NOMO-1 treated with dmso at 0.1 percent for 144 hours (cell line): ENCODE data around the gene RESP18.

ENCODE experiments used
- DNase-seq: peaks from one replicate; lab custom pipeline; 2025; ENCODE audit not compliant: unreplicated experiment; lab: John Stamatoyannopoulos, UW

The RESP18 gene

DNA sequence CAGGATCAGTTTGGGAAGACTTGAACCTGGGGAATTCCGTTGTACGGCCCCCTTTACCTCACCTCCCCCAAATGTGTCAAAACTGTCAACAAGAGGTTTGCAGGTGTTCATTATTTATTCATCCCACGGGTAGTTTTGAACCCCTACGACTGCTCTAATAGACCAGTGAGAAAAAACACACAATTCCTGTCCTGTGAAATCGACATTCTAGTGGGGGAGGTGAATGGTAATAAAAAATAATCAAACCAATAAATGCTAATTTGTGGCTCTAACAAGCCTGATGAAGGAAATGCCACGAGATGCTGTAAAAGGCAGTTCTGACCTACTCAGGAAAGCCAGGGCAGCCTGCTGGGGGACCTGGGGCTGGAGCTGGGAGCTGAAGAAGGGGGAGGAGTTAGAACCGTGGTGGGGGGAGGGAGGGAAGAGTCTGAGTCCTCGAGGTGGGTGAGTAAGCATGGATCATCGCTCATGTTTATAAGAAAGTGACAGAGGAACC is 53.8 kb downstream of the RESP18 start:
- no peak for DNase-seq

DNA sequence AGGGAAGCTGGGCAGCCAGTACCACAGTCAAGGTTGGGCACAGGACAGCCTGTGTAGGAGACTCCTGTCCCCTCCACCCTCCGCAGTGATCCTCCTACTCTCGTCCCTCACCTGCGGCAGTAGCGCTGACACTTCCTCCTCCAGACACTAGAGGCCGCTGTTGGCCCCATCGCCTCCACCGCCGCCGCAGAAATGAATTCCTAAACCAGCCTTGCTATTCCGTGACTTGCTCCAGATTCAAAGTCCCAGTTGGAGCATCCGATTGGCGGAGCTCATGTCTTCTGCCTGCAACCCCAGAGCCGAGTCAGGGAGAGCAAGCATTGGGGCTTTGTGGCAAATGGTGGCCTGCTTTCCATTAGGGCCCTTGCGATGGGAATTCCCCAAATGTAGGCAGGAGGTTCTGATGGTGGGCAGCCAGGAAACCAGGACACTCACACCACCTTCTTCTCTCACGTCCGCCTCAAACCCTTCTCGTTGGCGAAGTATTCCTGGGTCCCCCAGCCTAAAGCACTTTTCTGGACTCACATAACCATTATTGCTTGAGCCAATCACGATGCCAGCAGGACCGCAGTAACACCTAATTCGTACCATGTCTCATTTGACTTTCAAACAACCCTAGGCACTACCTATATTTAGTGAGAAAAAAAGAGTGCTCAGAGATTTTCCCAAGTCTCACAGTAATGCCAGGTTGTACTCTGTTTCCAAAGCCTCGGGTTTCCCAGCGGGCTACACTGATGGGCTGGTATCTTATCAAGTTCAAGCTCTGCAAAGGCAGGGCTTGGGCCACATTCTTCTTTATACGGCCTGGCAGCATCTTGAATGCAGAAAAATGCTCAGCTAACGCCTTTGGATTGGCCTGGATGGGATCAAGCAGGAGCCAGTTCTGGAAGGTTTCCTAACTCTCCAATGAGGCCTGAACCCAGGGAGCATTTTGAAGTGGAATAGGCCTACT is 54.6 kb downstream of the RESP18 start:
- DNase-seq = peak; percentile 46
